ENCODE results near the gene MTFR2.
"Not testable (repeated sequence)": the region's sequence is repeated elsewhere in the genome, so short reads cannot be mapped to it uniquely, and the experiment has no call there.

MTFR2 gene

GRCh38 chr6:136236466-136237293 lies 13.4 kb downstream of the MTFR2 start:
- DNase-seq, result no peak

DNA sequence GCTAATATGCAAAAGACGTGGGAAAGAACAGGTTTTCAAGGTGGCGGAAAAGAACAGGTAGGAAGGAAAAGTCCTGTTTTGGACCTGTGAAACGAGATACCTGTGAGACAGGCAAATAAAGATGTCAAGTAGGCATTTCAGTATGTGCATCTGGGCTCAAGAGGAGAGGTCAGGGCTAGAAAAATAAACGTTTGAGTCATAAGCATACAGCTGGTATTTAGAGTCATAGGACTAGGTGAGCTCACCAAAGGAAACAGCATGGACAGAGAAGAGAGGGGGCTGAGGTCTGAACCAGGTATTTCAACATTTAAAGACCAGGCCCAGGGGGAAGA lies 14.9 kb downstream of the MTFR2 start:
- no peak for DNase-seq

DNA sequence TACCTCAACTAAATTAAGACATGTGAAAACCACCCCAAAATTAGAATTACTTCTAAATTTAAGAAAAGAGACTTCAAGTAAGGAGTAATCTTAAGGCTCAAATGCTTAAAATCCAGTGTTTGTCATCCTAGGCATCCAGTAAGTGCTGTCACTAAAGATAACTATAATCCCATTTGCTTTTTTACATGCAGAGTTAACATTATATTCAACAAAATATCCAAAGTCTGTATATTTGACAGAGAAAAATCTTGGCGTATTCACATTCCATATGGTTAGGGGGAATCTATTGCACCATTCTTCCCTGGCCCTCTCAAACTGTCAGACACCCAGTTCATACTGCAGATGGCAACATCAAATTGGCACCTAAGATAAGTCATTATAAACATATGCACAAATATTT lies 17.4 kb downstream of the MTFR2 start:
- DNase-seq, result no peak

DNA sequence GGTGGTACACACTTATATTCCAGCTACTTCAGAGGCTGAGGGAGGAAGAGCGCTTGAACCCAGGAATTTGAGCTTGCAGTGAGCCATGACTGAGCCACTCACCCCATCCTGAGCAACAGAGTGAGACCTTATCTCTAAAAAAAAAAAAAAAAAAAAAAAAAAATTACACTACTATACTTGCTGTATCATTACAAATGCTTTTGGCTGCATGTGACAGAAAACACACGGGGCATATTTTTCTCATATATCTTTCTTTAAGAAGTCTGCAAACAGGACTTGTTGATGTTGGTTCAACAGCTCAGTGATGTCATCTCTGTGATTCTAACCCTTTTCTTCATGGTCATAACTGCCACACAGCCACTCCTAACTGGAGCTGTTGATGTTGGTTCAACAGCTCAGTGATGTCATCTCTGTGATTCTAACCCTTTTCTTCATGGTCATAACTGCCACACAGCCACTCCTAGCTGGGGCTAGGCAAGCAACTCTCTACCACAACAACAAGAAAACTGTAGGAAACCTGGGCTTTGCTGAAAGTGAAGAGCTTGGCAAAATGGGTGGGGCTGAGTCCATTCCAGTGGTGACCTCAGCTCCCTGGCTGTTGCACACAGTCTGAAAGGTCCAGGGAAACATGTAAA lies 19.8 kb downstream of the MTFR2 start:
- DNase-seq, result no peak

- no peak for DNase-seq
Observed at GRCh38 chr6:136228814-136229213, 21.3 kb downstream of the MTFR2 start.

DNA sequence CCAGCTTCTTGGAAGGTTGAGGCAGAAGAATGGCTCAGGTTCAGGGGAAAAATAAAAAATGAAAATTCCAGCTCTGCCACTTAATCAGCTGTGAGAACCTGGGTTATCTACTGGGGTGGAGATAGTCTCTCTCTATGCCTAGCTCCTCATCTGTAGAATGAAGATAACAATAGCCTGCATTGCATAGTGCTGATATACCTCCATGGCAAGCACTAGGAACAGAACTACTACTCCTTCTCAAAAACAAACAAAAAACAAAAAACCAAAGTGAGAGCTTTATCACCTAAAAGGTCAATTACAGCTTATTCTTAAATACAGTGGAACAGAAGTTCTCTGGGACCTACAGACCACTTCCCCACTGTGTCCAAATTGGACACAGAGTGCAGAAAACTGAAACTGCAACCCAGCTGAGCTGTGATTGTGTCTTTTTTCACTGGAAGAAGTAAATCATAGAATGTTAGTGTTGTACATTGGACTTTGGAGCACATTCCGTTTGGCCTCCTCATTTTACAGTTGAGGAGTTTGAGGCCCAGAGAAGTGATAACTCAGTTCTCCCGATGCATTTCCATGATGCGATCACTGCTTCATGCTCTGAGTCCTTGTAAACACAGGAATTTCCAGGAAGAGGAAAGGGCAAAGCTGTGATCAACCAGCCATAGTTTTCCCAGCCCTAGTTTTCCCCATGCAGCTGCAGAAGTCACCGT lies 23.3 kb downstream of the MTFR2 start:
- no peak for DNase-seq

DNA sequence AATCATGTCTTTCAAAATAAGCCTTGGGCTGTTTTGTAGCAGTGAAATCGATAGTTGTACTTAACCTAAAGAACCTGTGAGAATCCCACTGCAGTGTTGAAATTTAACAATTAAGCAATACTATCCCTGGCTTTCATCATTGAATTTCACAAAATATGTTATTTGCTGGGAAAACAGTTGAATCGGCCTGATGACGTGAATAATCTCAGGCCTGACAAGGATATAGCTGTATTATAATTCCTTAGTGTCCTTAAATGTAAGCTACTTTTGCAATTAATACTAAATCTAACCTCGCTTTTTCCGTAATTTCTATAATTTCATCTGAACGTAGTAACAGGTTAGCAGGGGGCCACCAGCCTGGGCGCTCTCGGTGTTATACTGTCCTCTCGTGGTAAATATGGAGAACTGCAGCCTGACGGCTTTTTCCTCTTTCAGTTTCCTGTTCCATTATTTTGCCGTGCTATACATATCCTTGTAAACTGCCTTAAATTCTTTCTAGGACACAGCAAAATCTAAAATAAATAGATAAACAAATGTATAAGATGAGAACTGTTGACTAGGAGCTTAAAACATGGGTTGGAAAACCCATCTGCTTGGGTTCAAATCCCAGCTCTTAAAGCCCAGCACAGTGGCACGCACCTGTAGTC lies 24.0 kb downstream of the MTFR2 start:
- peak in 31 of 56 donors; percentile 1 to 65 (median 15) for DNase-seq

DNA sequence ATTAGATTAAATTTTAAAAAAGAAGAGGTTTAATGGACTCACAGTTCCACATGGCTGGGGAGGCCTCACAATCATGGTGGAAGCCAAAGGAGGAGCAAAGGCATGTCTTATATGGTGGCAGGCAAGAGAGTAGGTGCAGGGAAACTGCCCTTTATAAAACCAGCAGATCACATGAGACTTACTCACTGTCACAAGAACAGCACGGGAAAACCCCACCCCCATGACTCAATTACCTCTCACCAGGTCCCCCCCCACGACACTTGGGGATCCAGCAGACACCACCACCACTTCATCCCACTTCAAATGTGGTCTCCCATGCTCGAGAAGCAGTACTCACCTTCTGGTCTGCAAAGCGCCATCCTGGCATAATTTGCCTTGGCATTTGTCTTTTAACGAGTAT lies 24.6 kb downstream of the MTFR2 start:
- no peak for DNase-seq

GRCh38 chr6:136224974-136225373 lies 25.1 kb downstream of the MTFR2 start:
- not testable (repeated sequence) for DNase-seq

DNA sequence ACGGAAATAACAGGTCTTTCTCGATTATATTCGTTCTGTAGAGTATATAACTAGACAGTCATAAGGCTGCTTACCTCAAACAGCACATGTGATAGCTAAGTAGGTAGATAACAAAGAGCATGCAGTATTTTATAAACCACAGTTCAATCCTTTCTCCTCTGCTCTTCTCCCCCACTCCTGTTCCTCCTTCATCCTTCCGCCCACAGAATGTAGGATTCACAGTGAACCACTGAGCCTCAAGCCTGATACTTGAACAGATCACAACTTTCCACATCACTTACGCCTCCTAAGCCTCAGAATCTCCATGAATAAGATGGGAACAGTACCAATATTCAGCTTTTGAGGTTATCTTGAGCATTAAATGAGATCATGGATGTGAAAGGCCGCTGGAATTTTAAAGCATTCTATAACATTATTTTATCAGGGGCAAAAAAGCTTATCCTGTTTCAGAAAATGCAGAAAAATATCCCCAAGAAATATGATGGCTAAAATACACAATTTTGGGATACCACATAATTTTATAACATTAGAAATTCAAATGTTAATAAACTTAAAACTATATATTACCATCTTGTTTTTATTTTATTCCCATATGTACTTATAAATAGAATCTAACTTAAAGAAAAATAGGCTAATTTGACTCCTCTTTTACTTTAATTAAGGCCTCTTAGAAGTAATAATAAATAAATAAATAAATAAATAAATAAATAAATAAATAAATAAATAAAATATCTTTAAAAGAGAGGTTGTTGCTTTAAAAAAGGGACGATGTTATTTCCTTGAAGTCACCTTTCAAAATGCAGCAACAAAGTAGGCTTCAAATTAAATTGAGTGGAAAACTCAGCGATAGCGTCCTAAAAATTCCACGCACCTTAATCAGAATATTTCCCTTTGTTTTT lies 33.4 kb downstream of the MTFR2 start:
- DNase-seq, result no peak

DNA sequence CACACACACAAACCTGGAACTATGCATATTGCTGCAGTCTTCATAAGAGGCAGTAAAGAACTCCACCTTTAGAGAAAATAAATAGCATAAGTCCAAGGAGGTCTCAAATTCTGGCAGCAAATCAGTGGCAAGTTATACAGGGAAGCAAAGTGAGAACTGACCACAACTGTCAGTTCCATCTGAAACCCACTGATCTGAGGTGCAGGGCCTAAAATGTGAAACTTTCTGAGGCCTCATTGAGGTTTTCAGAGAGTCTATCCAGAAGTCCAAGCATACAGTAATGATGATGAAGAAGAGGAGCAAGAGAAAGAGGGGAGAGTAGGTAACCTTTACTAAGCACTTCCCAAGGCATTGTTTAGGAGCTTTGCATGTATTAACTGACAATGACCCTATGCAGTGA lies 36.3 kb downstream of the MTFR2 start:
- DNase-seq, result no peak

- DNase-seq, result no peak
Observed at GRCh38 chr6:136213012-136213539, 37.0 kb downstream of the MTFR2 start.

- no peak for DNase-seq
Observed at GRCh38 chr6:136212608-136213007, 37.5 kb downstream of the MTFR2 start.

DNA sequence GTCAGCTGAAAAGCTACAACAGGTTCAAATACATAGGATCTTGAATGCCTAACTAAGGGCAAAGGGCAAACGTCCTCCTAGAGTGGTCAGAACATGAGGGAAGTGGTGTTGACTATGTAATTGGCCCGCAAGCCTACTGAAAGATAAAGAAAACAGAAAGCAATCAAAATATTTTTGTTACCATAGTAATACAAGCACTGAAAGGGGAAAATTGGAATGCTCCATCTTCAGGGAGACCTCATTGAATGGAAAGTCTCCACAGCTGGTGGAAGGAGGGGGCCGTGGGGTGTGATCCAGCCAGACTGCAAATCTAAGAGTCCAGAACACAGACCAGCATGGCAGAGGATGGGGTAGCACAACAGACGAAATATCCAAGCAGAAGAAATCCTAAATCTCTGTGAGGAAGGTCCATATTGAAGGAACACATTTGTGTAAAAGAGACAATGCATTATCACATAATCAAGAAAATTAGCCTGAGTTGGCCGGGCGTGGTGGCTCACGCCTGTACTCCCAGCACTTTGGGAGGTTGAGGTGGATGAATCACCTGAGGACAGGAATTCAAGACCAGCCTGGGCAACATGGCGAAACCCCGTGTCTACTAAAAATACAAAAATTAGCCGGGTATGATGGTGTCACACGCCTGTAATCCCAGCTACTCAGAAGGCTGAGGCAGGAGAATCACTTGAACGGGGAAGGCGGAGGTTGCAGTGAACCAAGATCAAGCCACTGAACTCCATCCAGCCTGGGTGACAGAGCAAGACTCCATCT lies 39.5 kb downstream of the MTFR2 start:
- no peak for DNase-seq

- no peak for DNase-seq
Observed at GRCh38 chr6:136209496-136209895, 40.6 kb downstream of the MTFR2 start.

DNA sequence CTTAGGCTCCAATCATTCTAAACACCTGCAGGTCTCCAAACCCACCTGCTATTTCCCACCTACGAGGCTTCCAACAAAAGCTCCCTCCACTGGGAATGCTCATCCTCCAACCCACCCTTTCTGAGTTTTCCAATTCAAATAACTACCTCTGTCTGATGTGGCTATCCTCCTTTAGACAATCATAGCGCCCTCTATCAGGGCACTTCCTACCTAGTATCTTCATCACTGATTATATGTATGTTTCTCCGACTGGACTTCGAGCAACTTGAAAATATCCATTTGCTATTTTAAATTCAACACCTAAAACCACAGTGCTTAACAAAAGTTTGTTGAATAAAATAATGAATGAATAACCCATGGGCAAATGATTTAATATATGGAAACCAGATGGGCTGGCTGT lies 41.3 kb downstream of the MTFR2 start:
- no peak for DNase-seq

DNA sequence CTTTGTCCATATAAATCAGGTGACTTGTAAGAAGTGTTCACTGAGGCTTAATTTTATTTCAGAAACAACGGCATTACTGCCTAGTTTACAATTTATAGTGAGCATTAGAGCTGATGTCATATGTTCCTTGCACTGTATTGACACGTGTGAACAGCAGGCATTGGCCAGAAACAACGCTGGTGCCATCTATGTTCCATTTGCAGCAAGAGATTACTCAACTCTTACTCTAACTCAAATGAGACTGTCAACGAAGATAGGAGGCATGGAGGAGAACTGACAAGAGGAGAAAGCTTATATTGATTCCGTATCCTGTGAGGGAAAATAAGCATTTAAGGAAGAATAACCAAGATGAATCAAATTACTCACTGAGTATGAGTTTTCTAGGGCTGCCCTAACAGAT lies 48.4 kb downstream of the MTFR2 start:
- DNase-seq, result no peak

GRCh38 chr6:136192902-136193301 lies 57.2 kb downstream of the MTFR2 start:
- DNase-seq, result no peak

DNA sequence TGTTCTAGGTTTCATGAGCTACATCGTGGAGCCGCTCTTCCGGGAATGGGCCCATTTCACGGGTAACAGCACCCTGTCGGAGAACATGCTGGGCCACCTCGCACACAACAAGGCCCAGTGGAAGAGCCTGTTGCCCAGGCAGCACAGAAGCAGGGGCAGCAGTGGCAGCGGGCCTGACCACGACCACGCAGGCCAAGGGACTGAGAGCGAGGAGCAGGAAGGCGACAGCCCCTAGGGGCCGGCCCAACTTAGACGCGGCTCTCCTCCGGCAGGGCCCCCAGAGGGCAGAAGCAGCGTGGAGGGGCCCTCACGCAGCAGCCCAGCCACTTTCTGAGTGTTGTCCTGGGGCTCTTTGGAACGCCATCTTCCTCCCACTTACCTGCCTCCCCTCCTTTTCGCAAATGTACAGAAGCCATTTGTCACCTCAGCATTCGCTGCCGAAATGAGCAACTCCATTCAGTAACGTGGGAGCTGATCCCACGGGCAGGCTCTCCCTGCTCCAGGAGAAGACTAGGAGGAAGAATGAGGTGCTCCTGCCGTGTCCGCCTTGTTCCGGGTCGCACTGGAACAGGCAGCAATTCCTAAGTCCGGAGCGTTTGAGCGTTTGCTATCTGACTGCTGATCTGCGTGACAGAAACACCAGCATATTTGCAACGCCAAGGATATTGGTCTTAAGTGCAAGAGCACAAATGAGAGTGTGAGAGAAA lies 58.4 kb downstream of the MTFR2 start:
- no peak for DNase-seq

Measured in amygdala (tissue), 56 donors.